NCI-H460 (cell line): ENCODE data around the gene LYST. TPM values are rescaled to one million over a fixed set of nuclear protein-coding genes. Genes with fewer than 3 reads are reported as not detected.
A peak's percentile ranks its signal among the peaks of the same experiment; 100 is the strongest.
"Not testable (repeated sequence)": the region's sequence is repeated elsewhere in the genome, so short reads cannot be mapped to it uniquely, and the experiment has no call there.

ENCODE experiments used
- DNase-seq: peaks from one replicate; pipeline ENCODE4 v3.0.0-alpha.2; 2016; ENCODE audit warnings: low read depth; ENCODE audit errors: extremely low read depth
- polyA plus RNA-seq: library from polyadenylated mRNA; depleted of rRNA; stranded (reverse); fragments of >200 nt; gene quantifications from 2 replicates; pipeline ENCODE4 v1.2.3, GENCODE V29; 2014; cell fraction: nucleus; rRNA removed
- total RNA-seq: library from RNA; depleted of rRNA; stranded (reverse); fragments of >200 nt; shearing (Covaris generic); gene quantifications from 2 replicates; pipeline ENCODE4 v1.2.3, GENCODE V29; 2014; rRNA removed

LYST gene, protein sequence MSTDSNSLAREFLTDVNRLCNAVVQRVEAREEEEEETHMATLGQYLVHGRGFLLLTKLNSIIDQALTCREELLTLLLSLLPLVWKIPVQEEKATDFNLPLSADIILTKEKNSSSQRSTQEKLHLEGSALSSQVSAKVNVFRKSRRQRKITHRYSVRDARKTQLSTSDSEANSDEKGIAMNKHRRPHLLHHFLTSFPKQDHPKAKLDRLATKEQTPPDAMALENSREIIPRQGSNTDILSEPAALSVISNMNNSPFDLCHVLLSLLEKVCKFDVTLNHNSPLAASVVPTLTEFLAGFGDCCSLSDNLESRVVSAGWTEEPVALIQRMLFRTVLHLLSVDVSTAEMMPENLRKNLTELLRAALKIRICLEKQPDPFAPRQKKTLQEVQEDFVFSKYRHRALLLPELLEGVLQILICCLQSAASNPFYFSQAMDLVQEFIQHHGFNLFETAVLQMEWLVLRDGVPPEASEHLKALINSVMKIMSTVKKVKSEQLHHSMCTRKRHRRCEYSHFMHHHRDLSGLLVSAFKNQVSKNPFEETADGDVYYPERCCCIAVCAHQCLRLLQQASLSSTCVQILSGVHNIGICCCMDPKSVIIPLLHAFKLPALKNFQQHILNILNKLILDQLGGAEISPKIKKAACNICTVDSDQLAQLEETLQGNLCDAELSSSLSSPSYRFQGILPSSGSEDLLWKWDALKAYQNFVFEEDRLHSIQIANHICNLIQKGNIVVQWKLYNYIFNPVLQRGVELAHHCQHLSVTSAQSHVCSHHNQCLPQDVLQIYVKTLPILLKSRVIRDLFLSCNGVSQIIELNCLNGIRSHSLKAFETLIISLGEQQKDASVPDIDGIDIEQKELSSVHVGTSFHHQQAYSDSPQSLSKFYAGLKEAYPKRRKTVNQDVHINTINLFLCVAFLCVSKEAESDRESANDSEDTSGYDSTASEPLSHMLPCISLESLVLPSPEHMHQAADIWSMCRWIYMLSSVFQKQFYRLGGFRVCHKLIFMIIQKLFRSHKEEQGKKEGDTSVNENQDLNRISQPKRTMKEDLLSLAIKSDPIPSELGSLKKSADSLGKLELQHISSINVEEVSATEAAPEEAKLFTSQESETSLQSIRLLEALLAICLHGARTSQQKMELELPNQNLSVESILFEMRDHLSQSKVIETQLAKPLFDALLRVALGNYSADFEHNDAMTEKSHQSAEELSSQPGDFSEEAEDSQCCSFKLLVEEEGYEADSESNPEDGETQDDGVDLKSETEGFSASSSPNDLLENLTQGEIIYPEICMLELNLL (N-terminal part only)
- total RNA-seq, result 4.2 and 8.7 TPM in 2 replicates
- 2.1 and 2.5 TPM in 2 replicates for polyA plus RNA-seq

DNA sequence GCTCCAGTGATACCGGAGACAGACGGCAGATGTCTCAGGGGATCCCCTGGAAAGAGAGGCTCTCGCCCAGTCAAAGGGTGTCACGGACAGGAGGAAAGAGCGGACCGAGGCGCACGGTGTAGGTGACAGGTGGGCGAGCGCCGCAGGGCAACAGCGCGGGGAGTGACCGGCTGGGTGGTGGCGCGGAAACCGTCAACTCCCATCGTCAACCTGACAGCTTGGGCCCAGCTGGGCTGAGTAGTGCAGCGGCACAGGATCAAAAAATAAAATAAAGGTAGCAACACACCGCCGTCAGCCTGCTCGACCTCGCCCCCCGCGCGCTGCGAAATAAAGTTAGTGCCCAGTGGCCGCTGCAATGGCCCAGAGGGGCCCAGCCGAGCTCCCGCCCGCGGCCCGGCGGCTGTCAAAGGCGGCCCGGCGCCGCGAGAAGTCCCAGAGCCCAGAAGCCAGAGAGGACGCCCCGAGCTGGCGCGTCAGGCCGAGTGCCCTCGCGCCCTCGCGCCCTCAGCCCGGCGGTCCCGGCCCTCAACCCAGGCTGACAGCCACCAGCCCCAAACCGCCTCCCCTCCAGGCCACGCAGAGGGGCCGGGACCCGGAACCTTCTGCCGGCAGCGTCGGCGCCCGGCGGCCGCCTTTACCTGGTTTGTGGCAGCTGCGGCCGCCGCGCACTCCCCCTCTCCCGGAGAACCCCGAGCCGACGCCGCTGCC is at the start of gene LYST:
TSS of gene LYST (minus strand) at position 702 of the 708 bp plus-strand sequence. CDS start 36,489 bp downstream, outside the sequence.
- DNase-seq, result no peak

DNA sequence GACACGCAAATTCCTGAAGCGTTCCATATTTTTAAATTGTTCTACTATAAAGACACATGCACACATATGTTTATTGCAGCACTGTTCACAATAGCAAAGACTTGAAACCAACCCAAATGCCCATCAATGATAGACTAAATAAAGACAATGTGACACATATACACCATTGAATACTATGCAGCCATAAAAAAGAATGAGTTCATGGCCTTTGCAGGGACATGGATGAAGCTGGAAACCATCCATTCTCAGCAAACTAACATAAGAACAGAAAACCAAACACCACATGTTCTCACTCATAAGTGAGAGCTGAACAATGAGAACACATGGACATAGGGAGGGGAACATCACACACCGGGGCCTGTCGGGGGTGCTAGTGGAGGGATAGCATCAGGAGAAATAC is 48.8 kb upstream of the LYST start:
- not testable (repeated sequence) for DNase-seq

DNA sequence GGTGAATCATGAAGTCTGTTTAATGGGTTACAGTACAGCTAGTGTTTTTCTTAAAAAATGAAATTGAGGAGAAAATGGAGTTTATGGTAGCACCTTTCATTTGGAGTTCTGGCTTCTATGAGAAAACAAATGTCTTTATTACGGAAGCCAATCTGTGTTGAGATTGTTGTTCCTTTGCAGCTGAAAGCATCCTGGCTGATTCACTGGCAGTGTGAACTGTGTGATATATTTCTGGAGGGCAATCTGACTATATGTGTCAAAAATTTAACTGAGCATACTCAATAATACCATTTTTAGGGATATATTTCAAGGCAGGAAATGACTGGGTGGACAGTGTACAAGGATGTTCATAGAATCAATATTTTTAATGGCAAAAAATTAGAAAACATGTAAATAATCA is 46.6 kb upstream of the LYST start:
- DNase-seq, result no peak

DNA sequence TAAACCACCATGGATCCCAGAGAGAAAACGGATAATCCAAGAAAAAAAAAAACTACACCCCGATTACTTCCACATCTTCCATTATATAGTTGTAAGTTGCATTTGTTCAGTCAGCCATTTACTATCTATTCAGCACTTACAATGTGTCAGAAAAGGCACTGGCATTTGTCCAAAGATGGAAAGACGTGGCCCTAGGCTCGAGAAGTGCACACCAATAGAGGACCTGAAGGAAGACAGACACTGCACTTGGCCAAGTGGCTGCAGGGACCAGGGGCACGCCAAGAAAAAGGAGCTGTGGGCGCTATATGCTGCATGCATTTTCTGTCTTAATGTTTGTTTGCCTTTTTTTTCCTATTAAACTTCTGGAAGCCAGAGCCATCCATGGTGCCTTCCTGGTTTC is 45.2 kb upstream of the LYST start:
- DNase-seq, result no peak

DNA sequence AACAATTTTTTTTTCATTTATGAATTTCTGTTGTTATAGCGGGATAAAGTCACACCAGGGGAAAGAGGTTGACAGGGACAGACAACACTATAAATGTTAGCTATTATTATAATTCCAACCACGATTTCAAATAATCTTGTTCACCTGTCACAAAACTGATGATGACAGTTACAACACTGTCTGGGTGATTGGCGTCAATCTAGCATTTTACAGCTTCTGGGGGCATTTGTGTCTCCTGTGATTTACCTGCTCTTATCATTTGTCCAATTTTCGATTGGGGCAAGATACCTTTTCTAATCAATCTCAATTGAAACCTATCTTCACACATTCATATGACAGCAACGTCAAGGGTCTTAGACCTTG is 44.6 kb upstream of the LYST start:
- DNase-seq, result no peak

DNA sequence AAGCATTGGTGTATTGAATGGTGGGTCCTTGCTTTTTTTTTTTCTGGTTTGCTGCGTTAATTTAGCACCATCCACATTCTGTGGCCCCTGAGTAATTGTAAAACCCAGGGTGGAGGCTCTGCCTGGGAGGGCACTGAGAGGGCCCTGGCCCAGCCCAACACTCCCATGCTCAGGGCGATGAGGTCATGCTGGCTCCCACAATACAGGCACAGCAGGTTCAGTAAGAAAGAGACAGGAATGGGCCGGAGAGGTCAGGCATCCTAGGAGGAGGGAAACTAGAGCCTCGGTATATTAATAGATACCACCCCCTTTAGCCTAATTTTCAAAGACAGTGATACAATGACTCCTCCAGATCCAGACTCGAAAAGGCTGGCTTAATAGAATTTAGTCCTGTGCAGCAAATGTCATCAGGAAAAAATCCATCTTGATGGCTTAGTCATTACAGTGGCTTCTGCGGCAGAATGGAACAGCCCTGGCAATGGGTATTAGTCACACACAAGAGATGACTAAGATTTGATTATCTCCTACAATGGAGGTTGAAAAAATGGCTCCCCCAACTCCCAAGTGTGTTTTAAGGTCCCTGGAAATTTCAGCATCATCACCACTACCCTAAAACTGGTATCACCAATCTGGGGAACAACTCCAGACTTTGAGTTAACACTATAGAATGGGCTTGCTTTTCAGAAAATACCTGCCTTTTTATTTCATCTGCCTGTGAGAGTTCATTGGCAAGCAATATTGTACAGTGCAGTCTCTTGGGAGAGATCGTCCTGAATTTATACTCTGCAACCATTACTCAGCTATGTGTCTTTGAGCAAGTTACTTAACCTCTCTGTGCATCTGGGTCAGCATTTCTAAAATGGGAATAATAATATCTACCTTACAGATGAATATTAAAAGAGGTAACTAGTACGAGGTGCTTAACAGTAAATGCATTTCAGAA is 43.9 kb upstream of the LYST start:
- DNase-seq, result peak; percentile 78

DNA sequence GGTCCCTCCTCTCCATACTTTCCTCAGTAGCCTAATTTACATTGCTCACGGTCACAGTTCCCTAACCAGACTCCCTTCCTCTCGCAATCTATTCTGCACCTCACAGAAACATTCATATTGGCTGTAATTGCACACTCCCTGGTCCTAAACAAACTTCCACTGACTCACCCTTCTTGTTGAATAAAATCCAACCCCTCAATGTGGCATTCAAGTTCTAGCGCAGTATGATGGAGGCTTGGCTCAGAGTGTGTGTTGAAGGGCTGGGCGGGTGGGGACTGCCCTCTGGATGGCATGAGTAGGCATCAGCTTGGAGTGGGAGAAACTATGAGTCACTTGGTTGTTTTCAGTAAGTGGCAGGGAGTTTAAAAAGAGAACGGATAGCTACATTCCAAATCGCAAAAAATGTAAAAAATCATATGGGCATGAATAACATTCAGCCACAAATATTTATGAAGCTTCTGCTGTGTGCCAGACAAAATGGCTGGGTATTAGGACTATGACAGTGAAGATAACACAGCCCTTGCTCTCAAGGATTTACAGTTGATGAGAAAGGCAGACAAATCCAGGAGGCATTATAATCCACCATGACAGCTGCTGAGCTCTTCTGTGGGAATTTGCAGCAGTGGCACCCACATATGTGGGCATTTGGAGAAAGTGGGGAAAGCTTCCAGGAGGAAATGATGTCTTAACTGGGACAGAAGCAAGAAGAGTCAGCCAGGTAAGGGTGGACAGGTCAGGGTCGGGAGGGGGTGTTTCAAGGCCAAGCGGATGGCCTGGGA is 42.2 kb upstream of the LYST start:
- DNase-seq, result peak; percentile 53

DNA sequence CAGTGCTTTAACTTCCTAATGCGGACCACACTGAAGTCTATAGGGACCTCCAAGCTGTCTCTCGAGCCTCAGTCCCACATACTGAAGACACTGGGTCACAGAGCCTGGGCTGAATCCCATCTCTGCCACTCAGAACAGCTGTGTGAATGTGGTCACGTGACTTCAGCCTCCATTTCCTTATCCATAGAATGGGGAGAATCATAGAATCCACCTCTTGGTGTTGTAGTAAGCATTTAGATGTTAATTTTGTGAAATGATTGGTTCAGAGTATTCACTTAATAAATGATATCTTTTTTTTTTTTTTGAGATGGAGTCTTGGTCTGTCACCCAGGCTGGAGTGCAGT is 41.2 kb upstream of the LYST start:
- no peak for DNase-seq

DNA sequence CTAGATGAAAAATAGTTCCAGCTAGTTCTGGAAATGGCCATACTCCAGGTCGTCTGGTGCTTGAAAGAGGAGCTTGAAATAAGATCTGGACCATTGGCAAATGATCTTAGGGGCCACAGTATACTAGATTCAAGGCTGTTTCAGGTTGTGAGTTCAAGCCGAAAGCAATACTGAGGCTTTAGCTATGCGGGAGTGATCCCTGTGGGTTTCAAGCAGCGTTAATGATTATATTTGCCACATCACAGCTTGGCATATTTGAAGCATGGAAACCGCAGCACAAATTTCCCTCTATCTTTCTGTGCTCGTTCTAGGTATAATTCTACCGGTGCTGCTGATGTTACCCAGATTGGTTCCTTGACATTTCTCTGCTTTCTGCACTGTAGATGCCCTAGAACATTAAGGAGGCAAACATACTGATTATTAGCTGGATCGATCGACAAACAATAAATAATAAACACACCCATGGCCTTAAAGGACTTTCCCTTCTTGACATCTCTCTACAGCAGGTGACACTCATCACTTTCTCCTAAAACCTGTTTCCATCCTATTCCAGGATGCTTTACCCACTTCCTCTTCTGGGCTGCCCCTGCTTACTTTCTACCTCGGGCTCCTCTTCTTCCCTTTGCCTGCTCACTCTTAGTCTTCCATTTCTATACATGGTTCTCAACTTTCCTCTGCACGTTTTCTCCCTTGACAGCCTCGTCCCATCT is 40.6 kb upstream of the LYST start:
- DNase-seq, result no peak

DNA sequence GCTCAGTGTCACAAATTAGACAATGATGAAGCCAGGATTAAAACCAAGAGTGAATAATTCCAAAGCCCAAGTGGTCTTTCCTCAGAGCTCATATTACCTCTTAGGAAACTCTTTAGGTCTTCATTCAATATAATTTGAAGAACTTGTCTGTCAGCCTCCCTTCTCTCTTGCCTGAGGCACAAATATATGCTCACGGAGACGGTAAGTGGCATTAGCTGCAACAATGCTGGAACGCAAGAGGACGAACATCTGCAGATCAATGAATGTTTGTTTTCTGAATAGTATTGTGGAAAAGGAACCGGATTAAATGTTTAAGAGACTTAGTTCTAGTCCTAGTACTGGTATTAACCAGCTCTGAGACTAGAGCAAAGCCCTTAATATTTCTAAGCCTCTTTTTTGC is 39.7 kb upstream of the LYST start:
- no peak for DNase-seq

DNA sequence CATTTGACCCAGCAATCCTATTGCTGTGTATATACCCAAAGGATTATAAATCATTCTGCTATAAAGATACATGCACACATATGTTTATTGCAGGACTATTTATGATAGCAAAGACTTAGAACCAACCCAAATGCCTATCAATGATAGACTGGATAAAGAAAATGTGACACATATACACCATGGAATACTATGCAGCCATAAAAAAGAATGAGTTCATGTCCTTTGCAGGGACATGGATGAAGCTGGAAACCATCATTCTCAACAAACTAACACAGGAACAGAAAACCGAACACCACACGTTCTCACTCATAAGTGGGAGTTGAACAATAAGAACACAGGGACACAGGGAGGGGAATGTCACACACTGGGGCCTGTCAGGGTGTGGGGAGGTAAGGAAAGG is 37.1 kb upstream of the LYST start:
- not testable (repeated sequence) for DNase-seq

DNA sequence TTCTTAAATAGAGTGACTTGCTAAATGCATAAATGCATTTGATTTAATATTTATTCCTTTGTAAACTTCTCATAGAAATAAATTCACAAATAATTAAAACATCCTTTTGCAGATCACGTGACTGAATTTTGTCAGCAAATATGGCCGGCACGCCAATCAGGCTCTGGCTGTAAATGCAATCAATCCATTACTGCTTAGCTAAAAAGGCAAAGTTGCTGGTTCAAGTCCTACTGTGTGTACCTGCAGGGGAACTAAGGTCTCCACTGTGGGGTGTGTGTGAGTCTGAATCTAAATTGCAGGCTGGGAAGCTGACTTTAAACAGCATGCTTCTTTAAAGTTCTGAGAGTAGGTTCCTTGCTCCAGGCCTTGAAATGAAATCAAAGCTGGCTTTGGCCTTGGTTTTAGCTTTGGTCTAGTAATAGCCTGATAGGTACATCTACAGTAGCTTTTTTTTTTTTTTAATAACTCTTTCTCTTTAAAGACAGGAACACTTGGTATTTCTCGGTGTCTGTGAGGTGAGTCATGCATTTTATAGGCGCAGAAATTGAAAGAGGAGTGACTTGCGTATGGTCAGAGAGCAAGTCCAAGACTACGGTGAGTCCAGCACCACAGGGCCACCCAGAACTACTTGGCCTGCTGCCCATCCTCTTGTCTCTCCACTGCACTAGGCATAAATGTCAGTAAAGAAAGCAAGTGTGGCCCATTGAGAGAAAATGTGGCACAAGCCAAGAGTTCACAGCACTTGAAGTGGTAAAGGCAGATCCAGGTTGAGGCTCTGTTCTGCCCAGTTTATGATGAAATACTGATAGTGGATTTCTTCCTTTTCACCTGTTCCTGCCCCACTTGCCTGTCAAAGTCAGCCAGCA is 36.2 kb upstream of the LYST start:
- DNase-seq, result peak; percentile 47

DNA sequence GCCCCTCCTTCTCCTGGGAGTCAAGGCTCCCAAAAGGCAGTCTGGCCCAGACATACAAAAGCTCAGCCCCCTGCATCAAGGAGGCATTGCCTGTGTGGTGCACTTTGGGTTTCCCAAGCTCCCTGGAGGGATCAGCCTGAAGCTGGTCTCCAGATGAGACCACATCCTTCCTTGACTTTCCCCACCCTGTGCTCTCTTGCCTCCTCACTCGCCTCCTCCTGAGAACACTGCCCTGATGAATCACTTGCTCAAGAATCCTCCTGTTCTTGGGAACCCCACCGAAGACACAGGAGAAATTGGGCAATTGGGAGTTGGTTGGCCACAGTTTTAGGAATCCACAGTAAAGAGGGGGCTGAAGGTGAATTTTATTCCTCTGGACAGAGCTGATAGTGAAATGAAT is 34.8 kb upstream of the LYST start:
- DNase-seq, result no peak

DNA sequence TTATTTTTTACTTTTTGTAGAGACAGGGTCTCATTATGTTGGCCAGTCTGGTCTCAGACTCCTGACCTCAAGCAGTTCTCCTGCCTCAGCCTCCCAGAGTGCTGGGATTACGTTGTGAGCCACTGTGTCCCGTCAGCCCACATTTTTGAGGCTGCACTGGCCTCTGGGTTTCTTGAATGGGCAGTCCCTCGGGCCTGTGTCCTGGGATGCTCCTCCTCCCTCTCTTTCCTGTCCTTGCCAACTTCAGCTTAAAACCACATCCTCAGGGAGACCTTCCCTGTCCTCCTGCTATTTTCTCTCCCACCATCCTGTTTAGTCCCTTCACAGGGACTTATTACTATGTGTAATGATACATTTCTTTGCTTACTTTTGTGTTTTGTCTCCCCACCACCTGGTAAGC is 31.4 kb upstream of the LYST start:
- DNase-seq, result no peak

DNA sequence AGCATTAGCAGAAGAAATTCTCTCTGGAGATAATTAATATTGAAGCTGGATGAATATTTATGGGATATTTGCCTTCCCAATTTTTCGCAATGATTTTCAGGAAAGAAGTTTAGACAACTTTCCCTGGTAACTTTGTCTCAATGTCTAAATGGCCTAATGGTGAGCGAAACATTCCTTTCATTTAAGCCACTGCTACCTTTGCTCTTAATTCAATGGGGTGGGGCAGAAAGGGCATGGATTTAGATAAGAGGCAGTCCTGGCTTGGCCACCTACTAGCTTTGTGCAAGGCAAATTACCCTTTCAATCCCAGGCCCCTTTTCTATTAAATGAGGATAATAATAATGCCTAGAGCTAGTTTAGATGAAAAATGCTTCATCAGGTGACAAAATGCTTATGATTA is 27.1 kb upstream of the LYST start:
- DNase-seq, result no peak

DNA sequence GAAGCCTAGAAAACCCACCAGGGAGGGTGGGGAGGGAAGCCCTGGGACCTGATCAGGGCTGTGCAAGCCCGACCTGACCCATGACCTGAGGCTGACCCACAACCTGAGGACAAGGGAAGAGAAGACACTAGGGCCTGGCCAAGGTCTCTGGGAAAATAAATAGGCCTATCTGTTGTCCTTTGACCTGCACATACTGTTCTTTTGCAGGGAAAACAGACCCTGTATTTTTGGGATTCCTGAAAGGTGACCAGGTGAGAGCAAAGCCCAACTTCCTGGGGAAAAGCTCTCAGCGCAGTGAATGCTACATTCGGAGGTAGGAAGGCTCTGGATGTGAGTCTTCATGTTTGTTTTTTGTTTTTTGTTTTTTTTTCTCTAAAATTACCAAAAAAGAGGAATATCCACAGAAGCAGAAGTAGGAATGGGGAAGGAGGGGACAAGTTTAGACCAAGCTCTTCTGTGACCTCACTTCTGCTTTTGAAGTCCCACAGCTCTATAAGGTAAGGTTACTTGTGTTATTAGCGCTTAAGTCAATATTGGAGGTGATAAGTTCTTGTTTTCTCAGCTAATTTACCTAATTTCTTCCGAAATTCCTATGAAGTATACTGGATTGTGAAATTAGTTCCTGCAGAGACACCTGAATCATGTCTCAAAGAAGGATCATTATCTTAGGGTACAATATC is 26.2 kb upstream of the LYST start:
- DNase-seq, result no peak
